GM19043 (cell line): ENCODE results near the gene PLEKHN1.
"Not testable (repeated sequence)": the region's sequence is repeated elsewhere in the genome, so short reads cannot be mapped to it uniquely, and the experiment has no call there.

ENCODE experiments used
- ATAC-seq: cut with Tn5 transposase; IDR thresholded peaks from one replicate; pipeline ENCODE4 v1.9.1; 2021; ENCODE audit warnings: low read depth; ENCODE audit not compliant: unreplicated experiment

PLEKHN1 gene

GRCh38 chr1:1003618-1004419, 37.5 kb downstream of the PLEKHN1 start:
- ATAC-seq, result no peak

GRCh38 chr1:1004420-1004779, 38.1 kb downstream of the PLEKHN1 start:
- no peak for ATAC-seq

- no peak for ATAC-seq
Observed at GRCh38 chr1:1004780-1005697, 38.8 kb downstream of the PLEKHN1 start.

DNA sequence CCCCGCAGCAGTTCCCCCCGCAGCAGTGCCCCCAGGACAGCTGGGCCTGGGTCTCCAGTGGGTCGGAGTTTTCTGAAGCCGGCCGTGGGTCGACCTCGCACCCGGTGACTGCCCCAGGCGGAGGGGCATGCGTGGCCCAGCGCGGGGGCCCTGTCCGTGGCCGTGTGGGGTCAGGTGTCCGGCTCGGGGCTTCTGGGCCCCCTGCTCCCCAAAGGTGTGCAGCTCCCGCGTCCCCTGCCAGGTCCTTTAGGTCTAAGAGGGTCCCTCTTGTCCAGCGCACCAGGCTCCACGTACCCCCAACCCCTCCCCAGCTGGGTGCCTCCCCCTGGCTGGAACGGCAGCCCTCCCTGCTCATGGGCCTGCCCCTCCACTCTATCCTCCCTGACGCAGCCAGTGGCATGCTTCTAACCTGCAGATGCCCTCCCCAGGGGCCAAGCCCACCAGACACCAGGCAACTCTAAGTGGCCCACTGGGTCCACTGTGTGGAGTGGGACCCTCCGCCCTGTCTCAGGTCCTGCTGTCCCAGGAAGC, 39.6 kb downstream of the PLEKHN1 start:
- ATAC-seq, result no peak

- ATAC-seq, result no peak
Observed at GRCh38 chr1:1006305-1007159, 40.2 kb downstream of the PLEKHN1 start.

DNA sequence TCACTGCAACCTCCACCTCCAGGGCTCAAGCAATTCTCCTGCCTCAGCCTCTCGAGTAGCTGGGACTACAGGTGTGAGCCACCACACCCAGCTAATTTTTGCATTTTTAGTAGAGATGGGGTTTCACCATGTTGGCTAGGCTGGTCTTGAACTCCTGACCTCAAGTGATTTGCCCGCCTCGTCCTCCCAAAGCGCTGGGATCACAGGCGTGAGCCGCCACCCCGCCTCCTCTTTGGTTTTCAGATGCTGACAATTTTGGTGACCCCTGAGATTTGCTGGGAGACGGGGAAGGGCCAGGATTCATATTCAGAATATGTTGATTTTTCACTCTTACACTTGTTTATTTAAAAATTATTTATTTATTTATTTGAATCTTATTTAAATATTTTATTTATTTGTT, 43.8 kb downstream of the PLEKHN1 start:
- not testable (repeated sequence) for ATAC-seq

DNA sequence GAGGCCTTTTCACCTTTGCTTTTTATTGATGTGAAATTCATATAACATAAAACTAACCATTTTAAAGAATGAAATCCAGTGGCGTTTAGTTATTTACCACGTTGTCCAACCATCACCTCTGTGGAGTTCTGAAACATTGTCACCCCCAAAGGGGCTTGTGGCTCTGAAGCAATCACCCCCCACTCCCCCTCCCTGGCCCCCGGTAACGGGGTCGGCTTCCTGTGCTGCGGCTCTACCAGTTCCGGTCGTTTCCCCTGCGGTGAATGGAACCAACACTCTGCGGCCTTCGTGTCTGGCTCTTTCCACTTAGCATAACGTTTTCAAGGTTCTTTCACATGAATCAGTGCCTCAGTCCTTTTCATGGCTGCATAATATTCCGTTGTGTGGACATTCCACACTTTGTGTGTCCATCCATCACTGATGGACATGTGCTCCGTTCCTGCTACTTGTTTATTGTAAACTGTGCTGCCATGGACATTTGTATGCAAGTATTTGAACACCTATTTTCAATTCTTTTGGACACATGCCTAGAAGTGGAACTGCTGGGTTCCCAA, 45.2 kb downstream of the PLEKHN1 start:
- no peak for ATAC-seq

- peak; percentile 13 for ATAC-seq
Observed at GRCh38 chr1:1012736-1013104, 46.4 kb downstream of the PLEKHN1 start.

- ATAC-seq, result peak; percentile 86
Observed at GRCh38 chr1:1013105-1013921, 47.0 kb downstream of the PLEKHN1 start, which contains the start of gene ISG15. TSS of gene ISG15 (plus strand) at chr1:1013497. CDS start at chr1:1013574, 77 bp downstream.

GRCh38 chr1:1013922-1014648, 47.8 kb downstream of the PLEKHN1 start:
- ATAC-seq, result no peak

DNA sequence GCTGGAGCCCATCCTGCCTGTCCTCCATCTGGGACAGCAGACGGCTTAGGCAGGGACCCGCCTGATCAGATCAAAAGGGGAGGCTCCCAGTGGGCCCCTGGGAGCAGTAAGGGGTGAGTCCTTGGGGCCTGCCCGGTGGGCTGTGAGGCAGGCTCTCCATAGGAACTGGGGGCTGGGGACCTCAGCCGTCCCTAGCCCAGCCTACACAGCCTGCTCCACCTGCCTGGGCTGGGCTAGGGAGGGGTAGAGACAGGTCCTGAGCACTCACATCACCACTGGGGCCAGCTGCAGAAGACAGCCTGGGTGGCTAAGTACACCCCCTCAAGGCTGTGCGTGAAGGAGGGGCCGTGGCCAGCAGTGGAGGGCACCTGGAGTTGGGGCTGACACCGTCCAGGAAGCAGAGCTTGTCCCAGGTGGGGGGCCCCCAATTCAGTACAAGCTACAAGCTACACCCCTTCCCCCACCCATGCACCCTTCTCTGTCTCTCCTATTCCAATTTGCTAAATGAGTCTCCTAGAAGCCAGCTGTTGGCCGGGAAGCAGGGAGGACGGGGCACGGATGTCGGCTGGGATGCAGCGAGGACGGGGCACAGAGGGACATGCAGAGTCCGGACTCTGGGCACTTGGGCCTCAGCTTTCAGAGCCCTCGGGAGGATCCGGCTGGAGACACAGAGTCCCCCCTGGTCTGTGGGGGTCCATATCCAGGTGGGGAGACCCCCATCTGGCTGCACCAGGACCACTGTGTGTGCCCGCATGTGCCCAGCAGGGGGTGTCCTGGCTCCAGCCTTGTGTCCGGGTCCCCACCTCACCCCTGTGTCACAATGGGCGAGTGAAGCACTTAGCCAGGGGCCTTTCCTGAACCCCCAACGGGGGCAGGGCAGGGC, 48.8 kb downstream of the PLEKHN1 start:
- no peak for ATAC-seq

GRCh38 chr1:1017397-1018320, 51.4 kb downstream of the PLEKHN1 start:
- ATAC-seq, result not testable (repeated sequence)

GRCh38 chr1:1018321-1018685, 52.0 kb downstream of the PLEKHN1 start:
- ATAC-seq, result not testable (repeated sequence)

- ATAC-seq, result peak; percentile 60
Observed at GRCh38 chr1:1019122-1019999, 53.1 kb downstream of the PLEKHN1 start.

DNA sequence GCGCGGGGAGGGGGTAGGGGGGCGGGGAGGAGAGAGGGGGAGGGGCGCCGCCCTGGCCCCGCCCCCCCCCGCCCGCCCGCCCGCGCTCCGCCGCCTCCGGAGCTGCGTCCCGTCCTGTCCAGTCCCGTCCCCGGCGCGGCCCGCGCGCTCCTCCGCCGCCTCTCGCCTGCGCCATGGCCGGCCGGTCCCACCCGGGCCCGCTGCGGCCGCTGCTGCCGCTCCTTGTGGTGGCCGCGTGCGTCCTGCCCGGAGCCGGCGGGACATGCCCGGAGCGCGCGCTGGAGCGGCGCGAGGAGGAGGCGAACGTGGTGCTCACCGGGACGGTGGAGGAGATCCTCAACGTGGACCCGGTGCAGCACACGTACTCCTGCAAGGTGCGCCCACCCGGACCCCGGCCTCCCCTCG, 53.7 kb downstream of the PLEKHN1 start, which contains the start of gene AGRN:
Gene AGRN, plus strand, starts transcription at position 121 of the 405 bp plus-strand sequence. Its CDS starts 53 bp downstream, at position 174.
- ATAC-seq, result peak; percentile 16
